CD4-positive, alpha-beta T cell (primary cell): ENCODE data around the gene CDKN1C. TPM values are rescaled to one million over a fixed set of nuclear protein-coding genes. Genes with fewer than 3 reads are reported as not detected.

Experiments
- ATAC-seq: fragments of 200-7000 bp; cut with Tn5 transposase; one replicate; pipeline ENCODE4 v1.10.0; 2022; ENCODE audit warnings: mild to moderate bottlenecking; ENCODE audit not compliant: poor library complexity
- CTCF ChIA-PET: fragments of 350-600 bp; sonication (Branson Sonifier 250); formaldehyde crosslinking; loops from one replicate; lab custom pipeline; 2021; ENCODE audit warnings: antibody characterized with exemption, inconsistent platforms; lab: Charles Lee
- POLR2A ChIA-PET: fragments of 350-600 bp; sonication (Branson Sonifier 250); formaldehyde crosslinking; loops from one replicate; lab custom pipeline; 2021; ENCODE audit warnings: antibody characterized with exemption, inconsistent platforms; lab: Charles Lee
- DNase-seq, 14 experiments: peaks; one replicate each; pipeline ENCODE4 v3.0.0-alpha.2; 2013 to 2020; ENCODE audit warnings: mixed read lengths in 2 of 14
- H3K27ac ChIP-seq, 2 donors: one replicate each; pipeline versions ENCODE4 v1.5.1 to v1.7.0; 2013; ENCODE audit warnings: low read length in 2 of 2, low read depth in 1 of 2, mild to moderate bottlenecking in 1 of 2
- H3K27me3 ChIP-seq, 2 experiments: 1 replicate in 1 of 2; 2 replicates in 1 of 2; pipeline versions ENCODE4 v1.6.1 to v1.7.0; 2013; ENCODE audit warnings: low read length in 2 of 2, control low read depth in 1 of 2, mild to moderate bottlenecking in 1 of 2, moderate library complexity in 1 of 2; ENCODE audit not compliant: insufficient read depth in 2 of 2, control insufficient read depth in 1 of 2
- H3K36me3 ChIP-seq: one replicate; pipeline ENCODE4 v1.6.1; 2013; ENCODE audit warnings: low read length, control low read depth; ENCODE audit not compliant: insufficient read depth
- H3K4me1 ChIP-seq: one replicate; pipeline ENCODE4 v1.6.1; 2013; ENCODE audit warnings: low read length, control low read depth; ENCODE audit not compliant: insufficient read depth
- H3K4me3 ChIP-seq: one replicate; pipeline ENCODE4 v1.5.1; 2013; ENCODE audit warnings: mild to moderate bottlenecking, low read length, moderate library complexity
- H3K9me3 ChIP-seq, 2 experiments: 1 replicate in 1 of 2; 2 replicates in 1 of 2; pipeline versions ENCODE4 v1.6.1 to v1.7.0; 2013; ENCODE audit warnings: low read length in 2 of 2, mild to moderate bottlenecking in 2 of 2, control low read depth in 1 of 2, moderate library complexity in 1 of 2; ENCODE audit not compliant: control insufficient read depth in 1 of 2, insufficient read depth in 1 of 2
- H3K27ac Mint-ChIP-seq: one replicate; pipeline ENCODE4 v1.8.0; 2020; ENCODE audit warnings: mixed read lengths
- H3K27me3 Mint-ChIP-seq: one replicate; pipeline ENCODE4 v1.8.0; 2021; ENCODE audit warnings: mixed read lengths
- H3K36me3 Mint-ChIP-seq: one replicate; pipeline ENCODE4 v1.8.0; 2021; ENCODE audit warnings: low read depth, mixed read lengths
- H3K4me1 Mint-ChIP-seq: one replicate; pipeline ENCODE4 v1.8.0; 2021; ENCODE audit warnings: low read depth, mixed read lengths
- H3K4me3 Mint-ChIP-seq: one replicate; pipeline ENCODE4 v1.8.0; 2020; ENCODE audit warnings: mild to moderate bottlenecking, mixed read lengths
- H3K9me3 Mint-ChIP-seq: one replicate; pipeline ENCODE4 v1.8.0; 2020; ENCODE audit warnings: mixed read lengths
- CTCF ChIP-seq: fragments of 200-600 bp; IDR thresholded peaks from one replicate; pipeline ENCODE4 v1.8.0; 2022; ENCODE audit warnings: antibody characterized with exemption, mild to moderate bottlenecking
- intact Hi-C, 2 experiments: fragments of 100-400 bp; cut with DNase I in 1 of 2; cut with micrococcal nuclease in 1 of 2; formaldehyde crosslinking; loops; one replicate each; pipeline versions ENCODE4 v1.15.1 to v1.9.0; 2023 to 2025; cut with DNase I, micrococcal nuclease
- total RNA-seq, 174 experiments: library from RNA in 2 of 174; stranded (reverse) in 2 of 174; gene quantifications; one replicate each; pipeline ENCODE4 v1.2.3 and lab custom pipeline; 2021 to 2026

Gene CDKN1C
- total RNA-seq, 2 experiments from 2014 or later, result 1.9 to 2.5 TPM

DNA sequence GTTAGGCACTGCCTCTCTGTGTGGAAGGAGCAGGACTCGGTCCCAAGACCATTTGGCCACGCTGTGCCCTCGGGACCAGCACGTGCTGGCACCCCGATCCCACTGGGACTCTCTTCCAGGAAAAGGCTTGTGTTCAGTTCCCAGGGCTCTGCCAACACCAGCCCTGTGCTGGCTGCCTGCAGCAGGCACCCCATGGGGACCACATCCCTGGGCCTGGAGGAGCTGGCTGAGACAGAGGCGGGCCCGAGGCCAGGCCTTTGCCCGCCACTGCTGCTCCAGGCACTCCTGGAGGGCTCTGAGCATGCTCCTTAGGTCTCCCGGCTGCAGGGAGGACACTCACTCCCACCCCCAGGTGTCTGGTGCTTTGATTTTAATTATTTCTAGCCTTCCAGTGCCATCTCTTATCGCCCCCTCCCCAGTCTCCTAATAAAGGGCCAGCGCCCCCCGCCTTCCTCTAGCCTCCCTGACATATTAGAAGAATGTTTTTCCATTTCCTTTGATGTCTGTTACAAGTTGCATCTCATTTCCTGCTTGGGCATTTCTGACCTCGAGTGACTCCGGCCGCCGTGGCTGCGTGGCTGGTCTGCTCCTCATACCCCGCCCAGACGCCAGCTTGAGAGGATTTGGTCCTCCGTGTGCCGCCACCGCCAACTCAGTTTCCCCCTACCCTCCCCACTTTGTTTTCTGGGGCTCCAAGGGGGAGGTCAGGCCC, 14.4 kb downstream of the CDKN1C start:
- POLR2A ChIA-PET, result no interaction called here
- Mint-ChIP-seq H3K27me3 (peaks cover 53% of the 10 kb centered on the region), H3K4me3 (no peak overlapping the region), H3K4me1 (peaks cover 5% of the 10 kb centered on the region), H3K9me3 (no peaks in the 10 kb centered on the region), H3K27ac (no peak overlapping the region), H3K36me3 (no peaks in the 10 kb centered on the region)
- Histone ChIP-seq H3K4me3 (no peak overlapping the region), H3K9me3 (peaks cover 0 to 31% of the 10 kb centered on the region in 2 experiments), H3K4me1 (peaks cover 4% of the 10 kb centered on the region), H3K27ac (no peak overlapping the region), H3K27me3 (peaks cover 30 to 31% of the 10 kb centered on the region in 2 experiments), H3K36me3 (no peaks in the 10 kb centered on the region)
- no peak for TF ChIP-seq CTCF
- intact Hi-C loops, result no loop called here
- ATAC-seq (no peak), DNase-seq (no peak)
- CTCF ChIA-PET, result no interaction called here

GRCh38 chr11:2870460-2870859, 15.1 kb downstream of the CDKN1C start:
- H3K27me3 ChIP-seq, result peaks cover 30 to 31% of the 10 kb centered on the region in 2 experiments
- ChIA-PET CTCF (no interaction called here), POLR2A (no interaction called here)
- no peaks in the 10 kb centered on the region for H3K36me3 ChIP-seq
- ATAC-seq (no peak), DNase-seq (no peak)
- intact Hi-C loops, result no loop called here
- no peak overlapping the region for H3K27ac ChIP-seq
- peaks cover 5% of the 10 kb centered on the region for H3K4me1 Mint-ChIP-seq
- TF ChIP-seq CTCF, result no peak
- no peak overlapping the region for H3K4me3 ChIP-seq
- H3K9me3 ChIP-seq, result peaks cover 0 to 31% of the 10 kb centered on the region in 2 experiments
- no peak overlapping the region for H3K4me3 Mint-ChIP-seq
- peaks cover 4% of the 10 kb centered on the region for H3K4me1 ChIP-seq
- no peaks in the 10 kb centered on the region for H3K9me3 Mint-ChIP-seq
- H3K36me3 Mint-ChIP-seq, result no peaks in the 10 kb centered on the region
- peaks cover 55% of the 10 kb centered on the region for H3K27me3 Mint-ChIP-seq
- H3K27ac Mint-ChIP-seq, result no peak overlapping the region

- Mint-ChIP-seq H3K4me3 (no peak overlapping the region), H3K9me3 (no peaks in the 10 kb centered on the region), H3K27ac (no peak overlapping the region), H3K4me1 (peaks cover 5% of the 10 kb centered on the region), H3K36me3 (no peaks in the 10 kb centered on the region), H3K27me3 (peaks cover 59% of the 10 kb centered on the region)
- POLR2A ChIA-PET, result no interaction called here
- Histone ChIP-seq H3K27ac (no peak overlapping the region), H3K4me3 (no peak overlapping the region), H3K4me1 (peaks cover 4% of the 10 kb centered on the region), H3K27me3 (peaks cover 31% of the 10 kb centered on the region in 2 experiments), H3K36me3 (no peaks in the 10 kb centered on the region), H3K9me3 (peaks cover 0 to 26% of the 10 kb centered on the region in 2 experiments)
- intact Hi-C loops, result no loop called here
- TF ChIP-seq CTCF, result no peak
- CTCF ChIA-PET, result no interaction called here
- DNase-seq, result no peak
- ATAC-seq, result no peak
Measured at GRCh38 chr11:2869561-2870427, 15.8 kb downstream of the CDKN1C start.
